ENCODE measurements around the gene NFATC1.

The NFATC1 gene

GRCh38 chr18:79423211-79424007, 27.7 kb downstream of the NFATC1 start:
- TF ChIP-seq CTCF (conservative IDR thresholded peaks at IDR 0.05; ENCODE audit: low read depth, low read length) = no peak
- DNase-seq (ENCODE audit: low read depth) = no peak
- H3K4me3 ChIP-seq (ENCODE audit: low read length) = no peak overlapping the region

GRCh38 chr18:79424008-79424565, 28.4 kb downstream of the NFATC1 start:
- TF ChIP-seq CTCF (conservative IDR thresholded peaks at IDR 0.05; ENCODE audit: low read depth, low read length) = no peak

GRCh38 chr18:79424880-79425568, 29.3 kb downstream of the NFATC1 start:
- H3K4me3 ChIP-seq (ENCODE audit: low read length) = no peak overlapping the region
- no peak for TF ChIP-seq CTCF (conservative IDR thresholded peaks at IDR 0.05; ENCODE audit: low read depth, low read length)
- no peak for DNase-seq (ENCODE audit: low read depth)

More at GRCh38 chr18:79424008-79424565, 28.4 kb downstream of the NFATC1 start:
- no peak overlapping the region for H3K4me3 ChIP-seq (ENCODE audit: low read length)
- no peak for DNase-seq (ENCODE audit: low read depth)

GRCh38 chr18:79425569-79425886, 29.8 kb downstream of the NFATC1 start:
- no peak for TF ChIP-seq CTCF (conservative IDR thresholded peaks at IDR 0.05; ENCODE audit: low read depth, low read length)
- H3K4me3 ChIP-seq (ENCODE audit: low read length) = no peak overlapping the region
- DNase-seq (ENCODE audit: low read depth) = no peak

- no peak for DNase-seq (ENCODE audit: low read depth)
- TF ChIP-seq CTCF (conservative IDR thresholded peaks at IDR 0.05; ENCODE audit: low read depth, low read length) = no peak
- H3K4me3 ChIP-seq (ENCODE audit: low read length) = no peak overlapping the region
These were observed 30.9 kb downstream of the NFATC1 start for GRCh38 chr18:79426376-79427300.

GRCh38 chr18:79427368-79428225, 31.9 kb downstream of the NFATC1 start:
- no peak for TF ChIP-seq CTCF (conservative IDR thresholded peaks at IDR 0.05; ENCODE audit: low read depth, low read length)
- DNase-seq (ENCODE audit: low read depth) = no peak
- no peak overlapping the region for H3K4me3 ChIP-seq (ENCODE audit: low read length)
